Subcutaneous abdominal adipose tissue (tissue), 5 donors: ENCODE results near the gene HMG20B.

Experiments used
- H3K27ac ChIP-seq: one replicate; pipeline ENCODE4 v1.7.0; 2013; ENCODE audit warnings: low read depth, mild to moderate bottlenecking, inconsistent platforms, low read length, moderate library complexity
- H3K27me3 ChIP-seq, 5 donors: one replicate each; pipeline ENCODE4 v1.7.0; 2013; ENCODE audit warnings: low read length in 5 of 5, inconsistent platforms in 1 of 5; ENCODE audit not compliant: control insufficient read depth in 5 of 5, insufficient read depth in 4 of 5
- H3K36me3 ChIP-seq, 5 donors: one replicate each; pipeline ENCODE4 v1.7.0; 2013; ENCODE audit warnings: low read length in 5 of 5; ENCODE audit not compliant: control insufficient read depth in 5 of 5, insufficient read depth in 5 of 5
- H3K4me1 ChIP-seq, 5 donors: one replicate each; pipeline ENCODE4 v1.7.0; 2013; ENCODE audit warnings: low read length in 5 of 5, mild to moderate bottlenecking in 3 of 5, moderate library complexity in 1 of 5; ENCODE audit not compliant: control insufficient read depth in 5 of 5, insufficient read depth in 5 of 5
- H3K4me3 ChIP-seq, 5 donors: one replicate each; pipeline ENCODE4 v1.7.0; 2013; ENCODE audit warnings: low read length in 5 of 5, low read depth in 1 of 5
- H3K9ac ChIP-seq, 5 donors: one replicate each; pipeline ENCODE4 v1.7.0; 2013; ENCODE audit warnings: low read length in 5 of 5, mild to moderate bottlenecking in 4 of 5, moderate library complexity in 3 of 5
- H3K9me3 ChIP-seq, 5 donors: one replicate each; pipeline ENCODE4 v1.7.0; 2013; ENCODE audit warnings: low read length in 5 of 5; ENCODE audit not compliant: control insufficient read depth in 5 of 5
- donor health status: healthy.
- donor health status: healthy.
- donor health status: healthy.
- donor health status: healthy.
- donor health status: healthy.

HMG20B gene

GRCh38 chr19:3626473-3627350 is 54.0 kb downstream of the HMG20B start, which contains the start of gene CACTIN:
CACTIN (minus strand) TSS chr19:3626790; CDS start chr19:3626762, 28 bp downstream.
- H3K9ac ChIP-seq, result peak within 1 kb of the TSS; percentile 32 to 99 (median 97)
- H3K4me3 ChIP-seq, result peak within 1 kb of the TSS; percentile 92 to 99 (median 93)
- H3K27me3 ChIP-seq, result no peaks in the 10 kb centered on the region
- H3K36me3 ChIP-seq, result peaks cover 0 to 37% (median 27%) of the 10 kb centered on the region in 5 donors
- no peaks in the 10 kb centered on the region for H3K9me3 ChIP-seq
- peaks cover 5 to 28% (median 24%) of the 10 kb centered on the region in 5 donors for H3K4me1 ChIP-seq
- peak within 1 kb of the TSS; percentile 93 for H3K27ac ChIP-seq

GRCh38 chr19:3627351-3627723 is 54.6 kb downstream of the HMG20B start:
- Histone ChIP-seq H3K9ac (no peak overlapping the region), H3K4me1 (peaks cover 5 to 28% (median 24%) of the 10 kb centered on the region in 5 donors), H3K4me3 (peak overlapping the region in 2 of 5 donors; percentile 92 to 95), H3K9me3 (no peaks in the 10 kb centered on the region), H3K36me3 (peaks cover 0 to 37% (median 29%) of the 10 kb centered on the region in 5 donors), H3K27ac (no peak overlapping the region), H3K27me3 (no peaks in the 10 kb centered on the region)
